COLO829 (cell line): Measurements from ENCODE around the gene KIAA0040.

Source experiments
- DNase-seq: peaks from one replicate; pipeline ENCODE4 v3.0.0; 2012; ENCODE audit warnings: low spot score

Gene KIAA0040

GRCh38 chr1:175192630-175193526 is at the start of gene KIAA0040:
Gene KIAA0040, minus strand, starts transcription at chr1:175192776. Its CDS starts 31,763 bp downstream, at chr1:175161013.
- no peak for DNase-seq

GRCh38 chr1:175237389-175237788 is 44.8 kb upstream of the KIAA0040 start:
- DNase-seq, result no peak

- no peak for DNase-seq
Measured at GRCh38 chr1:175234639-175235038, 42.1 kb upstream of the KIAA0040 start.

GRCh38 chr1:175232335-175232734 is 39.8 kb upstream of the KIAA0040 start:
- DNase-seq, result no peak

GRCh38 chr1:175225805-175226129 is 33.2 kb upstream of the KIAA0040 start:
- DNase-seq, result no peak

GRCh38 chr1:175222296-175222938 is 29.8 kb upstream of the KIAA0040 start:
- DNase-seq, result no peak

GRCh38 chr1:175221557-175222175 is 29.1 kb upstream of the KIAA0040 start:
- DNase-seq, result no peak

GRCh38 chr1:175220853-175221556 is 28.4 kb upstream of the KIAA0040 start:
- DNase-seq, result no peak

GRCh38 chr1:175219774-175220173 is 27.2 kb upstream of the KIAA0040 start:
- DNase-seq, result no peak

GRCh38 chr1:175218786-175219434 is 26.3 kb upstream of the KIAA0040 start:
- DNase-seq, result no peak

- DNase-seq, result no peak
Measured at GRCh38 chr1:175217721-175218531, 25.4 kb upstream of the KIAA0040 start.

- no peak for DNase-seq
Measured at GRCh38 chr1:175216444-175216843, 23.9 kb upstream of the KIAA0040 start.

- no peak for DNase-seq
Measured at GRCh38 chr1:175211656-175212055, 19.1 kb upstream of the KIAA0040 start.

- no peak for DNase-seq
Measured at GRCh38 chr1:175210744-175211143, 18.2 kb upstream of the KIAA0040 start.

- DNase-seq, result no peak
Measured at GRCh38 chr1:175209493-175209921, 16.9 kb upstream of the KIAA0040 start.

GRCh38 chr1:175208773-175209492 is 16.4 kb upstream of the KIAA0040 start:
- DNase-seq, result no peak

GRCh38 chr1:175207971-175208370 is 15.4 kb upstream of the KIAA0040 start:
- no peak for DNase-seq

GRCh38 chr1:175206687-175207086 is 14.1 kb upstream of the KIAA0040 start:
- DNase-seq, result no peak

GRCh38 chr1:175204330-175204729 is 11.8 kb upstream of the KIAA0040 start:
- DNase-seq, result no peak

- no peak for DNase-seq
Measured at GRCh38 chr1:175203570-175204068, 11.0 kb upstream of the KIAA0040 start.
